Vagina (tissue), 2 donors: ENCODE results near the gene IFNW1. TPM values are rescaled to one million over a fixed set of nuclear protein-coding genes. Genes with fewer than 3 reads are reported as not detected.

Experiments
- DNase-seq, 2 donors: peaks; one replicate each; pipeline ENCODE4 v3.0.0-alpha.2; 2017; ENCODE audit errors: extremely low spot score in 2 of 2
- H3K27ac ChIP-seq: fragments of 200-600 bp; sonication (generic); one replicate; pipeline ENCODE4 v1.5.1; 2019
- H3K27me3 ChIP-seq: fragments of 200-600 bp; sonication (generic); one replicate; pipeline ENCODE4 v1.5.1; 2019
- H3K36me3 ChIP-seq, 2 donors: fragments of 200-600 bp; sonication (generic); one replicate each; pipeline ENCODE4 v1.5.1; 2017 to 2019
- H3K4me1 ChIP-seq: fragments of 200-600 bp; sonication (generic); one replicate; pipeline ENCODE4 v1.5.1; 2019
- H3K4me3 ChIP-seq, 2 donors: fragments of 200-600 bp; sonication (generic); 1 replicate in 1 of 2; 2 replicates in 1 of 2; pipeline ENCODE4 v1.5.1; 2016 to 2019
- H3K9me3 ChIP-seq: fragments of 200-600 bp; sonication (generic); one replicate; pipeline ENCODE4 v1.5.1; 2019
- CTCF ChIP-seq, 3 experiments: fragments of 450-650 bp in 2 of 3; fragments of 200-600 bp in 1 of 3; sonication (generic) in 1 of 3; IDR thresholded peaks; one replicate each; pipeline ENCODE4 v1.5.1; 2017 to 2019; ENCODE audit warnings: antibody characterized with exemption in 3 of 3, mild to moderate bottlenecking in 2 of 3, moderate library complexity in 2 of 3
- POLR2A ChIP-seq, 2 donors: fragments of 450-650 bp; IDR thresholded peaks; one replicate each; pipeline ENCODE4 v1.6.1; 2017; ENCODE audit warnings: antibody characterized with exemption in 2 of 2, mild to moderate bottlenecking in 2 of 2, moderate library complexity in 2 of 2
- POLR2AphosphoS5 ChIP-seq, 2 donors: sonication (generic); formaldehyde crosslinking; IDR thresholded peaks; one replicate each; pipeline ENCODE4 v1.9.0; 2017; ENCODE audit warnings: antibody characterized with exemption in 2 of 2, mild to moderate bottlenecking in 2 of 2, low read depth in 1 of 2; ENCODE audit not compliant: insufficient read depth in 1 of 2
- intact Hi-C: fragments of 100-400 bp; cut with DNase I; formaldehyde crosslinking; loops from one replicate; pipeline ENCODE4 v1.15.1; 2023
- total RNA-seq: library from RNA; depleted of rRNA; stranded (reverse); fragments of >200 nt; gene quantifications from one replicate; pipeline ENCODE4 v1.2.3, GENCODE V29; 2016

The IFNW1 gene
- total RNA-seq, 1 donor from 2014 or later: not detected

- no peak for TF ChIP-seq POLR2A (IDR thresholded peaks at IDR 0.05)
- no peak for TF ChIP-seq CTCF (IDR thresholded peaks at IDR 0.05)
- TF ChIP-seq POLR2AphosphoS5 (IDR thresholded peaks at IDR 0.05; ENCODE audit: insufficient read depth in 1 of 2, low read depth in 1 of 2): no peak
- H3K4me3 ChIP-seq: no peak overlapping the region
- no peaks in the 10 kb centered on the region for H3K27me3 ChIP-seq
- no peaks in the 10 kb centered on the region for H3K4me1 ChIP-seq
- no peak for DNase-seq
- no peaks in the 10 kb centered on the region for H3K9me3 ChIP-seq
- H3K27ac ChIP-seq: no peak overlapping the region
- no peaks in the 10 kb centered on the region for H3K36me3 ChIP-seq
- intact Hi-C loops: no loop called here
These were observed 20.6 kb downstream of the IFNW1 start for GRCh38 chr9:21121079-21121478.

- no peaks in the 10 kb centered on the region for H3K9me3 ChIP-seq
- H3K36me3 ChIP-seq: no peaks in the 10 kb centered on the region
- no peak for DNase-seq
- no peaks in the 10 kb centered on the region for H3K4me1 ChIP-seq
- H3K4me3 ChIP-seq: no peak overlapping the region
- TF ChIP-seq POLR2A (IDR thresholded peaks at IDR 0.05): no peak
- no peak for TF ChIP-seq CTCF (IDR thresholded peaks at IDR 0.05)
- no peak for TF ChIP-seq POLR2AphosphoS5 (IDR thresholded peaks at IDR 0.05; ENCODE audit: insufficient read depth in 1 of 2, low read depth in 1 of 2)
- H3K27me3 ChIP-seq: no peaks in the 10 kb centered on the region
- no peak overlapping the region for H3K27ac ChIP-seq
- intact Hi-C loops: loop anchor here (10.0 kb wide), 1 partner anchor 234 kb away; no protein-coding TSS in a partner anchor
These were observed 22.4 kb downstream of the IFNW1 start for GRCh38 chr9:21119093-21119770.

- no peaks in the 10 kb centered on the region for H3K4me1 ChIP-seq
- TF ChIP-seq POLR2A (IDR thresholded peaks at IDR 0.05) (no peak), POLR2AphosphoS5 (IDR thresholded peaks at IDR 0.05; ENCODE audit: insufficient read depth in 1 of 2, low read depth in 1 of 2) (no peak), CTCF (IDR thresholded peaks at IDR 0.05) (no peak)
- no peak overlapping the region for H3K27ac ChIP-seq
- no peak overlapping the region for H3K4me3 ChIP-seq
- no peaks in the 10 kb centered on the region for H3K9me3 ChIP-seq
- no peaks in the 10 kb centered on the region for H3K36me3 ChIP-seq
- intact Hi-C loops: loop anchor here (5.0 to 10.0 kb wide), 2 partner anchors 230 to 1192 kb away; no protein-coding TSS in a partner anchor
- no peak for DNase-seq
- H3K27me3 ChIP-seq: no peaks in the 10 kb centered on the region
These were observed 27.3 kb downstream of the IFNW1 start for GRCh38 chr9:21114311-21114710.

GRCh38 chr9:21110708-21111576, 30.7 kb downstream of the IFNW1 start:
- Histone ChIP-seq H3K4me3 (no peak overlapping the region), H3K27ac (no peak overlapping the region), H3K36me3 (no peaks in the 10 kb centered on the region), H3K9me3 (no peaks in the 10 kb centered on the region), H3K27me3 (no peaks in the 10 kb centered on the region), H3K4me1 (no peaks in the 10 kb centered on the region)
- no peak for DNase-seq
- TF ChIP-seq POLR2A (IDR thresholded peaks at IDR 0.05) (no peak), CTCF (IDR thresholded peaks at IDR 0.05) (peak; percentile 38 to 78 (median 65))
- intact Hi-C loops: loop anchor here (5.0 to 10.0 kb wide), 2 partner anchors 226 to 1189 kb away; no protein-coding TSS in a partner anchor
